HL-60 (cell line): ENCODE measurements around the gene ACOXL.

Source experiments
- DNase-seq, 2 experiments: peaks; one replicate each; pipeline ENCODE4 v3.0.0-alpha.2; 2010 to 2020; ENCODE audit warnings: low read depth in 1 of 2, low spot score in 1 of 2
- H3K27ac ChIP-seq: fragments of 250-450 bp; sonication (Bioruptor Pico); replicated peaks from 2 replicates; pipeline ENCODE4 v1.5.1; 2020; ENCODE audit warnings: mild to moderate bottlenecking, moderate library complexity
- H3K27me3 ChIP-seq: fragments of 250-450 bp; sonication (Bioruptor Pico); 2 replicates; pipeline ENCODE4 v1.5.1; 2021; ENCODE audit warnings: mild to moderate bottlenecking, moderate library complexity; ENCODE audit not compliant: insufficient read depth, poor library complexity, severe bottlenecking
- H3K4me3 ChIP-seq: replicated peaks from 2 replicates; pipeline ENCODE4 v1.5.1; 2011; ENCODE audit warnings: mild to moderate bottlenecking, control low read depth, low read length; ENCODE audit not compliant: insufficient read depth
- CTCF ChIP-seq: IDR thresholded peaks from one replicate; pipeline ENCODE4 v1.5.1; 2011; ENCODE audit warnings: low read length, control low read depth, inconsistent platforms; ENCODE audit not compliant: insufficient read depth
- GABPA ChIP-seq: IDR thresholded peaks from 2 replicates; pipeline ENCODE4 v1.6.1; 2012; ENCODE audit warnings: low read depth
- POLR2AphosphoS5 ChIP-seq: IDR thresholded peaks from 2 replicates; pipeline ENCODE4 v1.6.1; 2012; ENCODE audit warnings: low read depth
- REST ChIP-seq: IDR thresholded peaks from 2 replicates; pipeline ENCODE4 v1.6.1; 2012; ENCODE audit warnings: low read depth; ENCODE audit not compliant: insufficient replicate concordance
- SPI1 ChIP-seq: IDR thresholded peaks from 2 replicates; pipeline ENCODE4 v1.6.1; 2012; ENCODE audit warnings: low read depth, mild to moderate bottlenecking, borderline replicate concordance

ACOXL gene

GRCh38 chr2:110943070-110943634 lies 210.8 kb downstream of the ACOXL start:
- Histone ChIP-seq H3K27ac (no peak overlapping the region), H3K4me3 (no peak overlapping the region), H3K27me3 (no peaks in the 10 kb centered on the region)
- no peak for TF ChIP-seq SPI1
- no peak for TF ChIP-seq POLR2AphosphoS5
- no peak for TF ChIP-seq CTCF
- TF ChIP-seq REST, result no peak
- TF ChIP-seq GABPA, result no peak
- DNase-seq, result no peak

GRCh38 chr2:110946902-110947301 lies 214.5 kb downstream of the ACOXL start:
- H3K4me3 ChIP-seq, result no peak overlapping the region
- DNase-seq, result peak in 1 of 2 experiments; percentile 3
- no peak for TF ChIP-seq POLR2AphosphoS5
- TF ChIP-seq REST, result no peak
- no peak for TF ChIP-seq SPI1
- TF ChIP-seq CTCF, result no peak
- TF ChIP-seq GABPA, result no peak
- no peak overlapping the region for H3K27ac ChIP-seq
- H3K27me3 ChIP-seq, result no peaks in the 10 kb centered on the region

- no peak overlapping the region for H3K27ac ChIP-seq
- H3K4me3 ChIP-seq, result no peak overlapping the region
- no peaks in the 10 kb centered on the region for H3K27me3 ChIP-seq
- DNase-seq, result no peak
- no peak for TF ChIP-seq REST
- TF ChIP-seq SPI1, result no peak
- no peak for TF ChIP-seq CTCF
- no peak for TF ChIP-seq GABPA
- TF ChIP-seq POLR2AphosphoS5, result no peak
These were observed 215.8 kb downstream of the ACOXL start for GRCh38 chr2:110948027-110948674.
